Lower leg skin (tissue), 4 donors: ENCODE measurements around the gene ATP6V1F. TPM values are rescaled to one million over a fixed set of nuclear protein-coding genes. Genes with fewer than 3 reads are reported as not detected.

Experiments
- DNase-seq, 2 donors: peaks; one replicate each; pipeline ENCODE4 v3.0.0-alpha.2; 2019; ENCODE audit warnings: low spot score in 2 of 2
- H3K4me3 ChIP-seq: fragments of 200-600 bp; sonication (generic); 2 replicates; pipeline ENCODE4 v1.5.1; 2017; ENCODE audit warnings: mild to moderate bottlenecking, low read depth; ENCODE audit not compliant: poor library complexity, severe bottlenecking
- POLR2A ChIP-seq, 2 donors: fragments of 450-650 bp; IDR thresholded peaks; one replicate each; pipeline ENCODE4 v1.6.1; 2016 to 2017; ENCODE audit warnings: antibody characterized with exemption in 2 of 2, mild to moderate bottlenecking in 1 of 2, moderate library complexity in 1 of 2
- WGBS, 2 donors: methylation state at CpG; one replicate each; pipeline ENCODE4 v1.1.5; 2018; 5-methylcytosine and 5-hydroxymethylcytosine counted together
- intact Hi-C: fragments of 100-400 bp; cut with DNase I; formaldehyde crosslinking; loops from one replicate; pipeline ENCODE4 v1.15.0; 2023; ENCODE audit warnings: low total_unique reads
- total RNA-seq, 4 donors: library from RNA; depleted of rRNA; stranded (reverse); fragments of >200 nt; gene quantifications; one replicate each; pipeline ENCODE4 v1.1.0, GENCODE V29; 2016
- TF ChIP-seq, protein P1 (sequence below), 3 donors: fragments of 450-650 bp; IDR thresholded peaks; one replicate each; pipeline ENCODE4 v1.5.1; 2016; ENCODE audit warnings: antibody characterized with exemption in 3 of 3, mild to moderate bottlenecking in 3 of 3, moderate library complexity in 2 of 3

Gene ATP6V1F
- total RNA-seq, 4 donors from 2014 or later, result 71.3 to 165 (median 137) TPM

- WGBS, 2 donors, result 67 to 70% methylated on average over 15 of the region's 15 CpGs
- intact Hi-C loops, result no loop called here
- H3K4me3 ChIP-seq, result no peak overlapping the region
- TF ChIP-seq, protein P1, sequence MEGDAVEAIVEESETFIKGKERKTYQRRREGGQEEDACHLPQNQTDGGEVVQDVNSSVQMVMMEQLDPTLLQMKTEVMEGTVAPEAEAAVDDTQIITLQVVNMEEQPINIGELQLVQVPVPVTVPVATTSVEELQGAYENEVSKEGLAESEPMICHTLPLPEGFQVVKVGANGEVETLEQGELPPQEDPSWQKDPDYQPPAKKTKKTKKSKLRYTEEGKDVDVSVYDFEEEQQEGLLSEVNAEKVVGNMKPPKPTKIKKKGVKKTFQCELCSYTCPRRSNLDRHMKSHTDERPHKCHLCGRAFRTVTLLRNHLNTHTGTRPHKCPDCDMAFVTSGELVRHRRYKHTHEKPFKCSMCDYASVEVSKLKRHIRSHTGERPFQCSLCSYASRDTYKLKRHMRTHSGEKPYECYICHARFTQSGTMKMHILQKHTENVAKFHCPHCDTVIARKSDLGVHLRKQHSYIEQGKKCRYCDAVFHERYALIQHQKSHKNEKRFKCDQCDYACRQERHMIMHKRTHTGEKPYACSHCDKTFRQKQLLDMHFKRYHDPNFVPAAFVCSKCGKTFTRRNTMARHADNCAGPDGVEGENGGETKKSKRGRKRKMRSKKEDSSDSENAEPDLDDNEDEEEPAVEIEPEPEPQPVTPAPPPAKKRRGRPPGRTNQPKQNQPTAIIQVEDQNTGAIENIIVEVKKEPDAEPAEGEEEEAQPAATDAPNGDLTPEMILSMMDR (IDR thresholded peaks at IDR 0.05), result no peak
- TF ChIP-seq POLR2A (IDR thresholded peaks at IDR 0.05), result no peak
- DNase-seq, result no peak
Measured at GRCh38 chr7:128861957-128862570, 592 bp upstream of the ATP6V1F start.

- WGBS, 2 donors, result 0 to 1% methylated on average over 6 of the region's 6 CpGs
- intact Hi-C loops, result no loop called here
- H3K4me3 ChIP-seq, result peak overlapping the region; percentile 88
- no peak for TF ChIP-seq POLR2A (IDR thresholded peaks at IDR 0.05)
- TF ChIP-seq, protein P1 (IDR thresholded peaks at IDR 0.05), result no peak
- DNase-seq, result no peak
Measured at GRCh38 chr7:128863433-128863989, 855 bp downstream of the ATP6V1F start.

DNA sequence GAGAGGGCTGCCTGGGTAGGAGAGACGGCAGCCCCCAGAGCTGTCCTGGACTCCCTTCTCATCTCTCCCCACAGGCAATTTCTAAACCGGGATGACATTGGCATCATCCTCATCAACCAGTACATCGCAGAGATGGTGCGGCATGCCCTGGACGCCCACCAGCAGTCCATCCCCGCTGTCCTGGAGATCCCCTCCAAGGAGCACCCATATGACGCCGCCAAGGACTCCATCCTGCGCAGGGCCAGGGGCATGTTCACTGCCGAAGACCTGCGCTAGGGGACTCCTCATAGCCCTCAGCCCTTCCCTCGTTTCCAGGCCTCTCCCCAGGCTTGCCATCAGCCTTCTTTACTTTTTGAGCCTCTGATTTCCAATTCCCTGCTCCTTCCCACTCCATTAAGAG is 2.6 kb downstream of the ATP6V1F start:
- intact Hi-C loops, result no loop called here
- TF ChIP-seq, protein P1 (IDR thresholded peaks at IDR 0.05), result no peak
- no peak for TF ChIP-seq POLR2A (IDR thresholded peaks at IDR 0.05)
- 95 to 99% methylated on average over 12 of the region's 12 CpGs for WGBS, 2 donors
- no peak for DNase-seq
- no peak overlapping the region for H3K4me3 ChIP-seq

DNA sequence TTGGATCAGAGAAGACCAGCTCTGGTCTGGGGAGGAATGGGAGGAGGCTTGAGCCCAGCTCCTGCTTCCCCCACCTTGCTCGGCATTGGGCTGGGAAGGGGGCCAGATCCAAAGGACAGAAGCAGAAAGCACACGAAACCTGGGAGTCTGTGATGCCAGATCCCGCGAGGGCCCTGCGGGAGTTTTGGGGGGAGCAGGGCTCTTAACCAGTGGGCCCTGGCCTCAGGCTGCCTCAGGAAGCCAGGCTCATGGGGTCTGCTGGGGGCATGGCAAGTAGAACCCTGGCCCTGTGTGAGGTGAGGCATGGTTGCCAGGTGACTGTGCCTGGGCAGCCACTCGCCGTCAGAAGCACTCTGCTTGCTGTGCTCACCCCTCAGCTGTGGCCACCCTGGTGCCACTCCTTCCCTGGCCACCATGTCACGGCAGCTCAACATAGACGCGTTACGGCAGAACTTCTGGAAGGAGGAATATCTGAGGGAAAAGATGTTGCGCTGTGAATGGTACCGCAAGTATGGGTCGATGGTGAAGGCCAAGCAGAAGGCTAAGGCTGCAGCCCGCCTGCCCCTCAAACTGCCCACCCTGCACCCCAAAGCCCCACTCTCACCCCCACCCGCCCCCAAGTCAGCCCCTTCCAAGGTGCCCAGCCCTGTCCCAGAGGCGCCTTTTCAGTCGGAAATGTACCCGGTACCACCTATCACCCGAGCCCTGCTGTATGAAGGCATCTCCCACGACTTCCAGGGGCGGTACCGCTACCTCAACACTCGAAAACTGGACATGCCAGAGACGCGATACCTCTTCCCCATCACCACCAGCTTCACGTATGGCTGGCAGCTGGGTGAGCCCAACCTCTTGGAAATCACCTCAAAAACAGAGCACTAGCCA is 3.6 kb downstream of the ATP6V1F start:
- no peak for DNase-seq
- TF ChIP-seq POLR2A (IDR thresholded peaks at IDR 0.05), result no peak
- TF ChIP-seq, protein P1 (IDR thresholded peaks at IDR 0.05), result no peak
- intact Hi-C loops, result no loop called here
- 92 to 94% methylated on average over 27 of the region's 27 CpGs for WGBS, 2 donors
- H3K4me3 ChIP-seq, result no peak overlapping the region

DNA sequence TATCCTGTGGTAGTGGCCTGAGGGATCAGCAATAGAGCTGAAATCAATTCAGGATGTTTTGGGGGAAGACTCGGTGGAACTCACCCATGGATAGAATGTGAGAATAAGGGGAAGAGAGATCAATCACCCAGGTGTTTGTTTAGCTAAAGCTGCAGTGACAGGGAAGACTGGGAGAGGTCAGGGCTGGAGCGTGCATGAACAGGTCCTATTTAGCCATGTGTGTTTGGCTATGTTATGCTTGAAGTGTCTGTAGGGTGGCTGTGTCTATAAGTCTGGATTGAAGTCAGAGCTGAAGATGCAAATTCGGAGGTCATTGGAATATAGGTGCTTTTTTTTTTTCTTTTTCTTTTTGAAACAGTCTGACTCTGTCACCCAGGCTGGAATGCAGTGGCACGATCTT is 4.6 kb downstream of the ATP6V1F start:
- 67 to 70% methylated on average over 4 of the region's 4 CpGs for WGBS, 2 donors
- TF ChIP-seq POLR2A (IDR thresholded peaks at IDR 0.05), result no peak
- TF ChIP-seq, protein P1 (IDR thresholded peaks at IDR 0.05), result no peak
- intact Hi-C loops, result no loop called here
- no peak for DNase-seq
- H3K4me3 ChIP-seq, result no peak overlapping the region
